NCI-H82 (cell line): ENCODE data around the gene CEP250.
A peak's percentile ranks its signal among the peaks of the same experiment; 100 is the strongest.
"Not testable (repeated sequence)": the region's sequence is repeated elsewhere in the genome, so short reads cannot be mapped to it uniquely, and the experiment has no call there.

ENCODE experiments used
- DNase-seq: peaks from one replicate; lab custom pipeline; 2025; lab: John Stamatoyannopoulos, UW

CEP250 gene

DNA sequence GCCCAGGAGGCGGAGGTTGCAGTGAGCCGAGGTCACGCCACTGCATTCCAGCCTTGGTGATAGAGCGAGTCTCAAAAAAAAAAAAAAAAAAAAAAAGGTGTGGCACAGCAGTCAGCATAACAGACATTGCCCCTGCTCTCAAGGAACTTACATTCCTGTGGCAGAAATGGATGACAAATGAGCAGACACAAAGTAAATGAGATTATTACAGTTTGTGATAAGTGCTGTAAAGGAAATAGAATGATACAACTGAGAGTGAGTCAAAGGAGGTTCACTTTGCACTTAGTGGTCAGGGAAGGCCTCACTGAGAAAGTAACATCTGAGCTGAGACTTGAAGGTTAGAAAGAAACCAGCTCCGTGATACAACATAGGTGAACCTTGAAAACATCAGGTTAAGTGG lies 36.4 kb downstream of the CEP250 start:
- DNase-seq = no peak

DNA sequence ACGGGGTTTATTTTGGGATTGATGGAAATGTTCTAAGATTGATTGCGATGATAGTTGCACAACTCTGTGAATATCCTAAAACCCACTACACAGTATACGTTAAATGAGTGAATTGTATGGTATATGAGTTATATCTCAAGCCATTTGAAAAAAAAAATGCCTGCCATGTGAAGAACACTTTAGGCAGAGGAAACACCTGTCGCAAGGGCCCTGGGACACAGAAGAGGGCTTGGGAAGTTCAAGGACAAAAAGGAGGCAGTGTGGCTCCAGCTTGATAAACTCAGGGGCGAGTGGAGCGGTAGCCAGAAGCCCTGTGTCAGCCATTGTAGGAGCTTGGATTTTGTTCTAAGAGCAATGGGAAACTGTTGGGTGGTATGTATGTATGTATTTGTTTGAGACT lies 37.0 kb downstream of the CEP250 start:
- no peak for DNase-seq

DNA sequence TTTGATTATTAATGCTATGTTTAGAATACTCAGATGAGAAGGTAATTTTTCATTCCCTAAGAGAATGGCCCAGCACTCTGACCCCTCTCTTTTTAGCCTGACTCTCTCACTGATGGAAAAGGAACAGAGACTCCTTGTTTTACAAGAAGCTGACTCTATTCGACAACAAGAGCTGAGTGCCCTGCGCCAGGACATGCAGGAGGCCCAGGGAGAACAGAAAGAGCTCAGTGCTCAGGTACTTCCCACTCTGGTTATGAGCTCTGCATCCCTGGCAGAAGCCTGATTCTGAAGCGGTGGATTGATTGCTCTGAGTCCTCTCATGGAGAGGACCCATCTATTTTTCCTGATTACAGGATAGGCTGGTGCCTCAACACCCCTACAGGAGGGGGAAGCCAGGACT lies 41.1 kb downstream of the CEP250 start:
- no peak for DNase-seq

DNA sequence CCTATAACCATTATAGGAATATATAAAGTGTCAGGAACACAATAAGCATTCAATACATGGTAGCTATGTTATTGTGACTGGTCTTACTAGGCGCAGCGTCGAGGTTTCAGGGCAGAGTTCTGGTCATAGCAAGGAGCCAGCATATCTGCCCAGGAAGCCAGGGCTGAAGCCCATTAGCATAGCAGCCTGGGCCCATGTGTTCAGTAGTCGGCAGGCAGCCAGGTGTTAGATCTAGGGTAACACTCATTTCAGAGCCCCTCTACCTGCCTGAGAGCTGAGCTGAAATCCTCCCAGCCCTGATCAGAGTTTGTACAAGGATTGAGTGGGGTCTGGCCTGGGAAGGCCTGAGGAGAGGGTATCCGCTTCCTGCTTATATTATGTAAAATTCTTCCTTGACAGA lies 41.9 kb downstream of the CEP250 start:
- DNase-seq = no peak

DNA sequence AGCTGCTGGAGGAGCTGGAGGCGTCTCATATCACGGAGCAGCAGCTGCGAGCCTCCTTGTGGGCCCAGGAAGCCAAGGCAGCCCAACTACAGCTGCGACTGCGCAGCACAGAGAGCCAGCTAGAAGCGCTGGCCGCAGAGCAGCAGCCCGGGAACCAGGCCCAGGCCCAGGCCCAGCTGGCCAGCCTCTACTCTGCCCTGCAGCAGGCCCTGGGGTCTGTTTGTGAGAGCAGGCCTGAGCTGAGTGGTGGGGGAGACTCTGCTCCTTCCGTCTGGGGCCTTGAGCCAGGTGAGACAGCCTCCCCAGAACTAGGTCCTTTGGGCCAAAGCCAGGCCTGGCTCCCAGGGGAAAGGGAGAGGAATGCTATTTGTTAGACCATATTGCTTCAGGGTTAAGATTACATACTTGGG lies 42.4 kb downstream of the CEP250 start:
- DNase-seq = no peak

DNA sequence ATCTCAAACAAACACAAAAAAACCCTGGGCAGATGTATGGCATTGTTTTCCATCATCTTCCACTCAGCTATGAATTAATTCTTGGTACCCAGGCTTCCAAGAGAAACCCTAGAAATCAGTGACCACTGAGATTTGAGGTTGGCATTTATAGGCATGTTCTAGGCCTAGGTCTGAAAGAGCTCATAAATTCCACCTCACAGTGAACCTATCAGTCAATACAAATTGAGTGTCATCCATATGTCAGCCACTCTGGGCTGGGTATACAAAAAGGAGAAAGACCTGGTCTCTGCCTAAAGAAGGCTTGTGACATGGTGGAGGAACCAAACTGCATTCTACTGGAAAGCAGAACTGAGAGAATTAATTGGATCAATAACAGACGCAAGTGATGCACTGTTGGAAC lies 43.9 kb downstream of the CEP250 start:
- DNase-seq = no peak

DNA sequence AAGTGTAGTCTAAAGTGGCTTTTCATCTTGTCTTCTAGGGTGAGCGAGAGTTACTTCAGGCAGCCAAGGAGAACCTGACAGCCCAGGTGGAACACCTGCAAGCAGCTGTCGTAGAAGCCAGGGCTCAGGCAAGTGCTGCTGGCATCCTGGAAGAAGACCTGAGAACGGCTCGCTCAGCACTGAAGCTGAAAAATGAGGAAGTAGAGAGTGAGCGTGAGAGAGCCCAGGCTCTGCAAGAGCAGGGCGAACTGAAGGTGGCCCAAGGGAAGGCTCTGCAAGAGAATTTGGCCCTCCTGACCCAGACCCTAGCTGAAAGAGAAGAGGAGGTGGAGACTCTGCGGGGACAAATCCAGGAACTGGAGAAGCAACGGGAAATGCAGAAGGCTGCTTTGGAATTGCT lies 47.0 kb downstream of the CEP250 start:
- no peak for DNase-seq

DNA sequence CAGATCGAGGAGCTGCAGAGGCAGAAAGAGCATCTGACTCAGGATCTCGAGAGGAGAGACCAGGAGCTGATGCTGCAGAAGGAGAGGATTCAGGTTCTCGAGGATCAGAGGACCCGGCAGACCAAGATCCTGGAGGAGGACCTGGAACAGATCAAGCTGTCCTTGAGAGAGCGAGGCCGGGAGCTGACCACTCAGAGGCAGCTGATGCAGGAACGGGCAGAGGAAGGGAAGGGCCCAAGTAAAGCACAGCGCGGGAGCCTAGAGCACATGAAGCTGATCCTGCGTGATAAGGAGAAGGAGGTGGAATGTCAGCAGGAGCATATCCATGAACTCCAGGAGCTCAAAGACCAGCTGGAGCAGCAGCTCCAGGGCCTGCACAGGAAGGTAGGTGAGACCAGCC lies 47.9 kb downstream of the CEP250 start:
- DNase-seq = no peak

DNA sequence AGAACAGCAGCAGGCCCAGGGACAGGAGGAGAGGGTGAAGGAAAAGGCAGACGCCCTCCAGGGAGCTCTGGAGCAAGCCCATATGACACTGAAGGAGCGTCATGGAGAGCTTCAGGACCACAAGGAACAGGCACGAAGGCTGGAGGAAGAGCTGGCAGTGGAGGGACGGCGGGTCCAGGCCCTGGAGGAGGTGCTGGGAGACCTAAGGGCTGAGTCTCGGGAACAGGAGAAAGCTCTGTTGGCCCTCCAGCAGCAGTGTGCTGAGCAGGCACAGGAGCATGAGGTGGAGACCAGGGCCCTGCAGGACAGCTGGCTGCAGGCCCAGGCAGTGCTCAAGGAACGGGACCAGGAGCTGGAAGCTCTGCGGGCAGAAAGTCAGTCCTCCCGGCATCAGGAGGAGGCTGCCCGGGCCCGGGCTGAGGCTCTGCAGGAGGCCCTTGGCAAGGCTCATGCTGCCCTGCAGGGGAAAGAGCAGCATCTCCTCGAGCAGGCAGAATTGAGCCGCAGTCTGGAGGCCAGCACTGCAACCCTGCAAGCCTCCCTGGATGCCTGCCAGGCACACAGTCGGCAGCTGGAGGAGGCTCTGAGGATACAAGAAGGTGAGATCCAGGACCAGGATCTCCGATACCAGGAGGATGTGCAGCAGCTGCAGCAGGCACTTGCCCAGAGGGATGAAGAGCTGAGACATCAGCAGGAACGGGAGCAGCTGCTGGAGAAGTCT lies 48.6 kb downstream of the CEP250 start:
- DNase-seq = no peak

DNA sequence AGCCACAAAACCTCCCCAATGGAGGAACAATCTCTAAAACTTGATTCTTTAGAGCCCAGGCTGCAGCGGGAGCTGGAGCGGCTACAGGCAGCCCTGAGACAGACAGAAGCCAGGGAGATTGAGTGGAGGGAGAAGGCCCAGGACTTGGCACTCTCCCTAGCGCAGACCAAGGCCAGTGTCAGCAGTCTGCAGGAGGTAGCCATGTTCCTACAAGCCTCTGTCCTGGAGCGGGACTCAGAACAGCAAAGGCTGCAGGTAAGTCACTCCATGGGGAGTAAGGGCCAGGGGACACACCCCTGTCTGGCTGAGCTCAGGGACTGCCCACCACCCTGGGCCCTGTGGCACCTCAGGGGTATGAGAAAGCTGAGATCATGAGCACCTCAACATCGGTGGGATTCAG lies 49.4 kb downstream of the CEP250 start:
- DNase-seq = no peak

DNA sequence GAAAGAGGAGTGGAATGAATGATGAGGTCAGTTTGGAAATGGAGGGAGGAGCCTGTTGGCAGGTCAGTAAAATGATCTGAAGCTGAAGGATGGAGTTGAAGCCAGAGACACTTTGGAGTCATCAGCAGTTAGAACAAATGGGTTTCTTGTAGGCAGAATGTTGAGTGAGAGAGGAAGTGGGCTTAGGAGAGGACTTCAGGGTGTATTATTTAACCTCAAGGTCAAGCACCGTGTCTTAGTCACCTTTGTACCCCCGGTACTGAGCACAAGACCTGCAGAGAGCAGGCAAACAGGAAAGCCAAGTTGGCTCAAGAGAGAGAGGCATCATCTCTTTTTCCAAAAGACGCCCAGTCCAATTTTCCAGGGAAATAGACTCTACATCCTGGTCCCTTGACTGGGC lies 50.8 kb downstream of the CEP250 start:
- no peak for DNase-seq

DNA sequence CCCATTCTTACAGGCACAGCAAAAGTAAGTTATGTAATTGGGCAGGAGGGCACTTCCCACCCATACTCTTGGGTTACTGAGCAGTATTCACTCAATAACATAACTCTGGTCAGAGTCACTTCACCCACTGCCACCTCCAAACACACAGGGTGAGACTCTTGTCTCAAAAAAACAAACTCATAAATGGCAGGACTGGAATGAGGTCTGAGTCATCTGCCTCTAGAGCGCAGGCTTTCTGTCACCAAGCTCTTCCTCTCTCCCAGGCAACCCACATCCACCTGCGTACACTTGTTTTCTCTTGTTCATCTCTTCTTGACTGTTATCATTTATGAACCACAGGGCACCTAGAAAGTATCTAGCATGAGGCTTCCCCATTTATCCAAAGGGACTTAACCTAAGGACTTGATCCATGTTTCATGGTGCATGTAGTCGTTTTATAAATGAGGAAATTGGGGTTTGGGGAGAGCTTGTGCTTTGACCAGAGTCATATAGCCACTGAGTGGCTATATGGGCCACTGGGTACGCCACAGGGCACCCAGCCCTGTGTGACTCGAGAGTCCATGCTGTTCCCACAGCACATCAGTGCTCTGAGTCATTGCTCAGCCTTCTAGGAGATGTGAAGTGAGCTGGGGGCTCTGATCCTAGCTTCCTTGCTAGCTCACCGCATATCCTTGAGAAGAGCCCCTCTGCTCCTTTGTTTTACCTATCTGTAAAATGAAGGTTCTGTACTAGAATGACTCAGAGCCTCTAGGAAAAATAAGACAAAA lies 51.7 kb downstream of the CEP250 start:
- no peak for DNase-seq

DNA sequence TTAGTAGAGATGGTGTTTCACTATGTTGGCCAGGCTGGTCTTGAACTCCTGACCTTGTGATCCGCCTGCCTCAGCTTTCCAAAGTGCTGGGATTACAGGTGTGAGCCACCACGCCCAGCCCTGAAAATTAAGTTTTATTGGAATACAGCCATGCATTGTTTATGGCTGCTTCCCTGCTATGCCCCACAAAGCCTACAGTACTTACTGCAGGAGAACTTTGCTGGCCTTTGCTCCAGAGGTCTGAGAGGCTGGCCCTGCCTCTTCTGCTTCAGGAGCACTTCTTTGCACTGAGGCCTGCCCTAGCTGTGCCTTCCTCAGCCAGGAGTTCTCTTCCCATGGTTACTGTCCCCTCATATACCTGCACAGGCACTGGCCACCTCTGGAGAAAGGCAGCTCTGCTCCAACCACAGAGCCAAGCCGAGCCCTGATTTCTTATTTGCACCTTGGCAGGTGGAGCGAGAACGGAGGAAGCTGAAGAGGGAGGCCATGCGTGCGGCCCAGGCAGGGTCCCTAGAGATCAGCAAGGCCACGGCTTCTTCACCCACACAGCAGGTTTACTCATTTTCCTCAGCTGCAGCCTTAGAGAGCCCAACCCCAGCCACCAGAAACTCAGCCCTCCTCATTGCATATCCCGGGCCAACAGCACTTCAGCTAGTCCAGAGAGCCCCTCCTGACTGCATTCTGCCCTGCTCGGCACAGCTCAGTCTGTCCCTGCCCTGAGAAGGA lies 53.3 kb downstream of the CEP250 start:
- DNase-seq = no peak

DNA sequence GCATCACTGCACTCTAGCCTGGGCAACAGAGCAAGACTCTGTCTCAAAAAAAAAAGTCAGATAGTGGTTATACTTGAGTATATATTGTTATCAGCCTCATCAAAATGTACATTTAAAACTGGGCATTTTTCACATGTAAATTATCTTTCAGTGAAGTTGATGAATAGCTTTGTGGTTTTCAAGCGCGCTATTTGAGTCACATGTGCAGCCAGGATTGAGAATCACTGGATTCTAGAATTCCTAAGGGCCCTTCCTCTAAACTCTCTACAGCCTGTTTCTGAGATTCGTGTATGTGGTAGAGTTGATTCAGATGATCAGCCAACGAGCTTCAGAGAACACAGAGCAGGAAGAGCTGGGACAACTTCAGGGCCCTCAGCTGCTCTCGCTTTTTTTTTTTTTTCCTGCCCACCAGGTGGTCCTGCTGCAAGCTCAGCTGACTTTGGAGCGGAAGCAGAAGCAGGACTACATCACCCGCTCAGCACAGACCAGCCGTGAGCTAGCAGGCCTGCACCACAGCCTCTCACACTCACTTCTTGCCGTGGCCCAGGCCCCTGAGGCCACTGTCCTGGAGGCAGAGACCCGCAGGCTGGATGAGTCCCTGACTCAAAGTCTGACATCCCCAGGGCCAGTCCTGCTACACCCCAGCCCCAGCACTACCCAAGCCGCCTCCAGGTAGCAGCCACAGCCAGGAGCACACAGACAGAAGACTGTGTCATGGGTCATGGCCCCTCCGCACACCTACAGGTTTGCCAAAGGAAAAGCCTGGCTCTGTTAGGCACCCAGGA lies 55.7 kb downstream of the CEP250 start:
- DNase-seq = no peak

DNA sequence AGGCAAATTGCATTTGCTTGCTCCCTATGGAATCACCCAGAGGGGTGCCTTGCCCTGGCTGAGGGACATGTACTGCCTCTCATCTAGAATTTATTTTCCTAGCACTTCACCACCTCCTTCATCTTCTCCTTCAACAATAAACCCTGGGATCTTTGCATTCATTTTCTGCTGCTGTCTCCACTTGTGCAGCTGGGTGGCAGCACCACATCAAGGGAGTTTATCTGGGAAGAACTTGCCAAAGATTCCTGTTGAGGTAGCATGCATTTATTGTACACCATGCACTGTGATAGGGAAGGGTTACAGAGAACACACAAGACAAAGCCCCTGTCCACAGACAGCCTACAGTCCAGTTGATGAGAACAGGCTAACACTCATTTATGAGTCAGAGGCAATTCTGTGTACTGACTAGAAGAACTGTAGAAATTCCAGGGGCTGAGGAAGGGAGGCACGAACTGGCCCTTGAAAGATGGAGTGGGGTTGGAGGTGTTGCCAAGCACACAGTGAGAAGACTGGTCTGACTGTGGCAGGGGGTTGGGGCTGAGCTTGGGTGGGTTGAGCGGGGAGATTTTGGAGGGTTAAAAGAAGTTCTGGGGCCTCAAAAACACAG lies 56.5 kb downstream of the CEP250 start:
- DNase-seq = peak; percentile 61

DNA sequence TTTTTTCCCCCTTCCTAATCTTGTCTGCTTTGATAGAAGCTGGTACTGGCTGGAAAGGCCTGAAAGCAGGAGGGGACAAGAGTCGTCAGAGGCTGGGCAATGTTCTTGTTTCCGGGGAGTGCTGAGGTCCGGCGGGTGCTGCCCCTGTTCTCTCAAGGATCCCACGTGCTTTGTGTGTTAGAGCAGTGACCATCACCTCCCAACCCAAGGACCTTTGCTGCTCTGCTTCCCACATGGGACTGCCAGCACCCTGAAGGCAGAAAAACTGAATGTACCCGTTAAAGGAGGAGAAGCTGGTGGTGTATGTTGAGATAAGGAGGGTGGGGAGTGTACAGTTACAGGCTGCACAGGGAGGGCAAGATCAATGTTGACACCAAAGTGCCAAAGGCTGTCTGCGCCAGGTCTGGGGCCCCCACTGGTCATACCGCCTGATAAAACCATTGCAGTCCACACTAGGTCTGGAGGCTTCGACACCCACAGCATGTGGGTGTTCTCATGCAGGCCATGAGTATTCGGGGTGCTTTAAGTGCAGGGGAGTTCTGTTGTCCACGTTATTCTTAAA lies 59.1 kb downstream of the CEP250 start:
- DNase-seq = no peak

DNA sequence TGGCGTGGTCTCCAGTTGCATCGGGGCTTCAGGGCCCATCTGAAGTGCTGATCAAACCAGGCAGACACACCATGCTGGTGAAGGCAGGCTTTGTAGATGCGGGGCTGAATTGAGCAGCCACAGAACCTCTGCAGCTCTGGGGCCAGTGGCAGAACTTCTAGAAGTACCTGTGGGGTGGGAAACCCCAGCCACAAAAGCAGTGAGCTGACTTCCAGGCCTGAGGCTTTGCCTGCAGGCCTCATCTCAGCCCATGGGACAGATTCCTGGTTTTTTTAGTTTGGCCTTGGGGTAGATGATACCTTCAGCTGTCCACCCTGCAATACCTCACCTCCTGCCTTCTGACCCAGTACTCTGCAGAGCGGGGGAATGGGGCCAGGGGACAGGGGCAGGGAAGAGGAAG lies 59.9 kb downstream of the CEP250 start:
- no peak for DNase-seq

DNA sequence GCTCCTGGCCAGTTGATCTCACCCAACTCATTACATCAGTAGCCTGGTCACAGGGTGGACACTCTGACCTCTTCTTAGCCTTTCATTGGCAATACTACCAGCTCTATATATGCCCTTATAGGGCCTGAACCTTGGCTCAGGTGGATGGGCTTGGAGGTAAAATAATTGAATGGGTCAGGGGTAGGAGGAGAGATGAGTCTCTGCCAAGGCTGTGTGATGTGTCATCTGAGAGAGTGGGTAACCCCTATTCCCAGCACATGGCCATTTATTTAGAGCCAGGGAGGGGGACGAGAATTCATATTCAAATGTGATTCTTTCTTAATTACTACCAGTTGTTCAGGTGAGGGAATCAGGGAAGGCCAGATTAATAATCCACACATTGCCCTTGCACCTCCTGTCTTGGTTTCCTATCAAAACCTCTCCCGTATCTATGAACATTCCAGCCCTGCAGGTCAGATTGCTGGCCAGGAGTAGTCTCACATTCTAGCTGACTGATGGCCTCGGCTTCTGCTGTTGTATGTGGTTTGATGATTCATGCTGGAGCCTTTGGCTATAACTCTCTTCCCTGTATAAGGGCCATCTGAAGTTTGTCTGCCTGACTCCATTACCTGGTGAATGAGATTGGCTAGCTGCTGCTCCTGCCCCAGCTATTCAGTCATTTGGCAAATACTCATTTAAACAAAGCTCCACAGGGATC lies 60.7 kb downstream of the CEP250 start:
- no peak for DNase-seq

DNA sequence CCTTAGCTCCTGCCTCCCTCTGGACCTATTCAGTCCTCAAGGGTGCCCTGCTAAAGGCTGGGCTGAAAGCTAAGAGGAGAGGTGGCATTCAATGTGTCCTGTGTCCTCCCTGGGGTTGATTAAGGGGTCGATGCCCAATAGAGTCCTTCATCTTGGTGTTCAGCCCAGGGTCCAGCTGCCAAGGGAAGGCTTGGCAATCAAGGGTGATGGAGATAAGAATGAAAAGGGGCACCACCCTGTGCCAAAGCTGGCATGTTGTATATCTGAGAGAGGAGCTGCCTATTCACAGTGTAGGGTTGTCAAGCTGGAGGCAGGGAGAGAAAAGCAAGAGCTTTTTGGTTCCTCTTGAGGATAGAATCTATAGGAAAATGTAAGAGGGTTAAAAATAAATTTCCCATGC lies 61.7 kb downstream of the CEP250 start:
- DNase-seq = no peak

DNA sequence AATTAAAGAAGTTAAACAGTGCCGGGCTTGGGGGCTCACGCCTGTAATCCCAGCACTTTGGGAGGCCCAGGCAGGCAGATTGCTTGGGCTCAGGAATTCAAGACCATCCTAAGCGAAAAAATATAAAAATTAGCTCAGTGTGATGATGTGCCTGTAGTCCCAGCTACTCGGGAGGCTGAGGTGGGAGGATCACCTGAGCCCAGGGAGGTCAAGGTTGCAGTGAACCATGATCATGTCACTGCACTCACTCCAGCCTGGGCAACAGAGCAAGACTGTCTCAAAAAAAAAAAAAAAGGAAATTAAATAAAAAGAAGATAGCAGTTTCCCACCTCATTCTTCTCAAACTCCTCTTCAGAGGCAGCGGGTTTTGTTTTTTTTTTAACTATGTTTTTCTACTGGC lies 62.4 kb downstream of the CEP250 start:
- DNase-seq = not testable (repeated sequence)

DNA sequence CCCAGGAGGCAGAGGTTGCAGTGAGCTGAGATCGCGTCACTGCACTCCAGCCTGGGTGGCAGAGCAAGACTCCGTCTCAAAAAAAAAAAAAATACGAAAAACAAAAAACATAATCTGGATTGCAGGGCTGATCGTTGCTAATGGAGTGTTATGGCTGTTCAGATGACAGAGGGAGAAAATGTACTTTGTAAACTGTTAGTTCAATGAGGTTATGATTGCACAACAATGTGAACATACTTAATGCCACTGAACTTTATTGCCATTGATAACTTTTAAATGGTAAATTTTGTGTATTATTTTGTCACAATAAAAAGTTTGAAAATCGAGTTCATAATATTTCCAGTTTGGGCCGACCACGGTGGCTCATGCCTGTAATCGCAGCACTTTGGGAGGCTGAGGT lies 63.6 kb downstream of the CEP250 start:
- DNase-seq = no peak
